GM18951 (cell line): Measurements from ENCODE around the gene UPP1.
"Not testable (repeated sequence)": the region's sequence is repeated elsewhere in the genome, so short reads cannot be mapped to it uniquely, and the experiment has no call there.

Experiments used
- POLR2A ChIP-seq: IDR thresholded peaks from 4 replicates; pipeline ENCODE4 v1.6.1; 2011; ENCODE audit warnings: mild to moderate bottlenecking; ENCODE audit not compliant: insufficient read length, insufficient read depth; ENCODE audit errors: extremely low read depth
- in situ Hi-C: fragments of 300-500 bp; cut with MboI; formaldehyde crosslinking; loops from one replicate; pipeline ENCODE4 v1.12.0; 2022; ENCODE audit warnings: low sequenced_read_pairs, mixed read lengths, inconsistent platforms; ENCODE audit not compliant: unreplicated experiment

The UPP1 gene

DNA sequence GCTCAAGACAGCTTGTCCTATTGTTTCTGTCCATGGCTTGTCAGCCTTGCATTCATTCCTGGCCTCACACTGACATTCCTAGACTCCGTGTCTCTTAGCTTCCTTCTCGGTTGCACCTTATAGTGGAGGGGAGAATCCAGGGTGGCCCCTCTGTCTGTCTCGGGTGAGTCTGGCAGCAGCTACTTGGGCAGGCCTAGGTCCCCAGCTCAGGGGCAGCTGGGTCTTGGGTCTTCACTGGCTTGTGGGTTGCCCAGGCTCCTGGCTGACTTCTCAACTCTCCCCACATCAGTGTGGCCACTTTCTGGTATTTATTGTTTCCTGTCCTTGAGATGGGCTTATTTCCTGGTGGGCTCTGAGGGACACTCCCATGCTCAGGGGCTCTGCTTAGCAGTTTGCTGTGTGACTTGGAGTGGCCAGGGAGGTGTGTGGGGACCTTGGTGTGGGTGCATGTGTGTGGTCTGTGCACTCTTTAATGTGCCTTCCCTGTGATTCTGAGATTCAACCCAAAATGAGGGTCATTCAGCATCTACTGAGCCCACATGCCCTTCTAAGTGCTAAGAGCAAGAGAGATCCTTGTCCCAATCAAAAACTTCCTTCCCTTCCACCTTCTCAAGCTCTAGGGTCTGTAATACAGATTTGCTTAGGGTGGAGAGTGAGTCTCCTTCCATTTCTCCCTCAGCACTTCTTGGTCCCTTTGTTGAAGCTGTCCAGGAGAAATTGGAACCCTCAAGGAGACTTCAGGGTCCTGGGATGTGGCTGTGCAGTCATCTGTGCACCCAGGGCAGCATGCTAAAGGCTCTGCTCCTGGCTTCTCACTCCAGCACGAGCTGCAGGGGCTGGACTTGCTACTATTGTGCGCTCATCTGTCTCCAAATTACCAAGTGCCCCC is 20.1 kb downstream of the UPP1 start:
- in situ Hi-C loops = no loop called here
- no peak for TF ChIP-seq POLR2A

DNA sequence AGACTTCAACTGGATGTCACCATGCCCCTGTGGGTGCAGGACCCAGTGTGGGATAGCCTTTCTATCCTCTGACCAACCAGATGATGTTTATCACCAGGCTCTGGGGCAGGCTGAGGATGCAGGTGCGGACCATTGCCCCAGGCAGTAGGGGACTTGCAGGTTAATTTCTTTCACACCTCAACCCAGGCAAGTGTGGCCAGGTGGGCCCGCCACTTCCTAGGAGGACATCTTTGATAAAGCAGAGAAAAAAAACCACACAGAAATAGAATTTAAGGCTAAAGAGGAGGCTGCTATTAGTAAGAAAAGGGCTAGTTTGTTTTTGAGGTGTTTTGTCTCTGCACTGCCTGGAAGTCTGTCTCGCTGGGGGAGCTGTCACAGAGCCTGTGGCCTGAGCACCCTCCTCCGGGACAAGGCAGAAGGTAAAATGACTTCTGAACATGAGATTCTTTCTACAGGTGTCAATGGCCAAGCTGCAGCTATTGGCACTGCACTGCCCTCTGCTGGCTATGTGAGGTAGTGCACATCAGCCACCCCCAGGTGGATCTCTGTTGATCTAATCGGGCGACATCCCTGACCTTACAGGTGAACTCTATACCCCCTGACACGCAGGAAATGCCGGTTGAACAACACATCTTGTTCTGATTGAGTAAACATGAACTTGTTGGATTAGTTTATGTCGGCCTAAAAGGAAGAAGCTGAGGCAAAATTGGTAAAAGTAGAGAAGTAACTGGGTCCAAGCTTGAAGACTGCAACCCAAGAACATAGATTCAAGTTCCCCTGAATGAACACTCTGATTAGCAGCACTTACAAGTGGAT is 21.0 kb downstream of the UPP1 start:
- in situ Hi-C loops = no loop called here
- no peak for TF ChIP-seq POLR2A

- TF ChIP-seq POLR2A = no peak
- in situ Hi-C loops = no loop called here
These were observed 21.8 kb downstream of the UPP1 start for GRCh38 chr7:48110868-48111267.

GRCh38 chr7:48111596-48111995 is 22.5 kb downstream of the UPP1 start:
- in situ Hi-C loops = no loop called here
- TF ChIP-seq POLR2A = no peak

DNA sequence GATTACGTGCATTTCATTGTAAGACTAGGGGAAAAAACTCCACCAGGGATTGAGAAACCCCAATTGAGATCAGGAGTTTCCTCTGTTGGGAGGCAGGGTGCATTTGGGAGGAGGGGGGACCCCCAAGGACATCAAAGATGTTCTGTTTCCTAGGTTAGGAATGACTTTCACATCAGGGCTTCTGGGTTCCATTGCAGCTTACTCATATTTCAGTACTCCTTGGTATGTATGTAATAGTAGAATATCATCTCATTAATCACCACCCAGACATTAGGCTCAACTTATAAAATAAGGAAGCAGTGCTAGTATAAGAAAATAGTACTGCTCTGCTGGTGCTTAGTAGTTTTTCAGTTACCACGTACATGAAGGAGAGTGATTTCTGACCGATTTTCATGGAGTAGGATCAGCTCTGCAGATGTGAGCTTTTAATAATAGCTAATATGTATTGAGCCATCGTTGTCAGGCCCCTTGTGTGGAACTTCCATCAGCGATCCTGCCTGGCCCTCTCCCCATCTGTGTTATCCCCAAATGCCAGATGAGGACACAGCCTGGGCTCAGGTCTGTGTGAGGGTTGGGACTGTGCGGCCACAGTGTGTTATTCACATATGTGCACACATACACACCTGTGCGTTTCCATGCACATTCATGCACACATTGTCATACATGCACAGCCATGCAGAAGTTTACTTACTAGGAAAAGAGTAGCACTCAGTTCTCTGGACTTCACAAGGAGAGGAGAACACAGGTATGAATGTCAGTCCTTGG is 23.5 kb downstream of the UPP1 start:
- in situ Hi-C loops = no loop called here
- TF ChIP-seq POLR2A = no peak

DNA sequence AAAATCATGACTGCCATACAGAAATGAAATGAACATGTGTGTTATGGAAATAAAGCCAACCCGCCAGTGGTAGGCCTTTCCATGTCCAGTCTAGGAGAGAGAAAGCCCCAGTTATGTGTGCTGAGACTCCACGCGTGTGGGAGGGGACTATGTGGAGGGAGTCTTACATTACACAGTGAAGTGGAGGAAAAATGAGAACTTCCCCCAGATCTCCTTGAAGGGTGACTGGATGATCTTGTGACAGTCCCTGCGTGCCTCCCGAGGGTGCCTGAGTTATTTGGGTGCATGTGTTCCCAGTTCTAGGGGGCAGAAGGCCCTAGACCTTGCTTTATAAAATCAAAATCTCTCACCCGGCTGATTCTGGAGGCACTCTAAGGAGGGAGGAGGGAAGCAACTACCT is 24.2 kb downstream of the UPP1 start:
- TF ChIP-seq POLR2A = no peak
- in situ Hi-C loops = no loop called here

GRCh38 chr7:48114115-48114514 is 25.1 kb downstream of the UPP1 start:
- in situ Hi-C loops = no loop called here

DNA sequence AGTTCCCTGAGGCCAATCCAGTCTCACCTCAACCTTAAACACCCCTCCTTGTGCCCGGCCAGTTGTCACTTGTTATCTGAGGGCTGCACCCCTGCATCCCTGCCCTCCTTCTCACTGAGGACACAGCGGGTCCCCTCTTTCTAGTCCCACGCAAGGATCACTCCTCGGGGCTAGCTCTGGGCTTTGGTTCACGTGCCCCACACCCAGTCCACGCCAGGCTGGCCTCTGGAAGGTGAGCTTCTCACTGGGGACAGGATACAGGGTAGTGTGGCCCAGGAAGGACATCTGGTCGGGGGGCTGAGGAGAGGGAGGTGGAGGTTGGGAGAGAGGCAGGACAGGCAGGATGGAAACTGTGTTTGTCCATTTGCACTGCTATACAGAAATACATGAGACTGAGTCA is 25.5 kb downstream of the UPP1 start:
- no peak for TF ChIP-seq POLR2A
- in situ Hi-C loops = no loop called here

More at GRCh38 chr7:48114115-48114514, 25.1 kb downstream of the UPP1 start:
- TF ChIP-seq POLR2A = no peak

- in situ Hi-C loops = no loop called here
- TF ChIP-seq POLR2A = no peak
These were observed 27.0 kb downstream of the UPP1 start for GRCh38 chr7:48116043-48116442.

- in situ Hi-C loops = no loop called here
These were observed 29.0 kb downstream of the UPP1 start for GRCh38 chr7:48118041-48118440.

DNA sequence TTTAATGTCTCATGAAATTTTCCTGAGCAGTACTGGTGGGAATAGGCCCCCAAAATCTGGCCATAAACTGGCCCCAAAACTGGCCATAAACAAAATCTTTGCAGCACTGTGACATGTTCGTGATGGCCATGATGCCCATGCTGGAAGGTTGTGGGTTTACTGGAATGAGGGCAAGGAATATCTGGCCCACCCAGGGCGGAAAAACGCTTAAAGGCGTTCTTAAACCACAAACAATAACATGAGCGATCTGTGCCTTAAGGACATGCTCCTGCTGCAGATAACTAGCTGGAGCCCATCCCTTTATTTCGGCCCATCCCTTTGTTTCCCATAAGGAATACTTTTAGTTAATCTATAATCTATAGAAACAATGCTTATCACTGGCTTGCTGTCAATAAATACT is 31.5 kb downstream of the UPP1 start:
- in situ Hi-C loops = not testable (repeated sequence)

More at GRCh38 chr7:48118041-48118440, 29.0 kb downstream of the UPP1 start:
- no peak for TF ChIP-seq POLR2A

GRCh38 chr7:48126037-48126436 is 37.0 kb downstream of the UPP1 start:
- no peak for TF ChIP-seq POLR2A
- in situ Hi-C loops = no loop called here

DNA sequence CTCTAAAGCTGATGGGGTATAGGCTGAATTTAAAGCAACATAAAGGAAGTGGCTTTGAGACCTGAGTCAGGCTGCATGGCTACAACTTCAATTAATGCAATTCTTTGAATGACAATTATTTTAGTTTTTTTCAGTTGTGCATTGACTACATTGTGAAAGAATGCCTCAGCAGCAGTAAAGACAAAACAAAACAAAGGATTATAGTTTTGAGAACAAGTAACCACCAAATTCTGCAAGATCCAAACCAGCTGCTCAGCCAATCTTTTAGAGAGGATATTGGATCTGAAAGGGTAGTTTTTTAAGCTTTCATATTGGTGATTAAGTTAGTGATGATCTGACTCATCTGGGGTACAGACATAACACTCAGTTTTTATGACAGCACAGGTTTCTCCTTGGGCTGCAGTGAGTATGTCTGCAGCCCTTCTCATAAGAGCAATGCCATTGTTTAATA is 41.6 kb downstream of the UPP1 start:
- in situ Hi-C loops = no loop called here
- TF ChIP-seq POLR2A = no peak

- TF ChIP-seq POLR2A = no peak
These were observed 43.7 kb downstream of the UPP1 start for GRCh38 chr7:48132792-48133191.

More at GRCh38 chr7:48132792-48133191, 43.7 kb downstream of the UPP1 start:
- in situ Hi-C loops = no loop called here
